ENCODE results near the gene TBCA. TPM values are rescaled to one million over a fixed set of nuclear protein-coding genes. Genes with fewer than 3 reads are reported as not detected.

The TBCA gene
- total RNA-seq, 1 donor from 2014 or later, result 208 TPM

- Mint-ChIP-seq H3K9me3 (peaks cover 15% of the 10 kb centered on the region), H3K4me3 (no peak overlapping the region), H3K36me3 (no peaks in the 10 kb centered on the region), H3K27me3 (peaks cover 41% of the 10 kb centered on the region), H3K4me1 (ENCODE audit: unreplicated experiment) (no peaks in the 10 kb centered on the region), H3K27ac (no peak overlapping the region)
- no peak for DNase-seq (ENCODE audit: extremely low spot score, unreplicated experiment)
- TF ChIP-seq CTCF (conservative IDR thresholded peaks at IDR 0.05), result no peak
Measured at GRCh38 chr5:77798456-77798855, 22.3 kb upstream of the TBCA start.

- H3K27ac Mint-ChIP-seq, result no peak overlapping the region
- peaks cover 11% of the 10 kb centered on the region for H3K9me3 Mint-ChIP-seq
- no peaks in the 10 kb centered on the region for H3K36me3 Mint-ChIP-seq
- DNase-seq (ENCODE audit: extremely low spot score, unreplicated experiment), result no peak
- peaks cover 39% of the 10 kb centered on the region for H3K27me3 Mint-ChIP-seq
- H3K4me1 Mint-ChIP-seq (ENCODE audit: unreplicated experiment), result no peaks in the 10 kb centered on the region
- no peak for TF ChIP-seq CTCF (conservative IDR thresholded peaks at IDR 0.05)
- H3K4me3 Mint-ChIP-seq, result no peak overlapping the region
Measured at GRCh38 chr5:77797136-77797535, 21.0 kb upstream of the TBCA start.

GRCh38 chr5:77795846-77796245 is 19.7 kb upstream of the TBCA start:
- H3K36me3 Mint-ChIP-seq, result no peaks in the 10 kb centered on the region
- no peak overlapping the region for H3K4me3 Mint-ChIP-seq
- TF ChIP-seq CTCF (conservative IDR thresholded peaks at IDR 0.05), result no peak
- H3K4me1 Mint-ChIP-seq (ENCODE audit: unreplicated experiment), result no peaks in the 10 kb centered on the region
- H3K27ac Mint-ChIP-seq, result no peak overlapping the region
- peaks cover 40% of the 10 kb centered on the region for H3K27me3 Mint-ChIP-seq
- peaks cover 7% of the 10 kb centered on the region for H3K9me3 Mint-ChIP-seq
- DNase-seq (ENCODE audit: extremely low spot score, unreplicated experiment), result no peak

- no peak for TF ChIP-seq CTCF (conservative IDR thresholded peaks at IDR 0.05)
- no peak overlapping the region for H3K4me3 Mint-ChIP-seq
- no peaks in the 10 kb centered on the region for H3K4me1 Mint-ChIP-seq (ENCODE audit: unreplicated experiment)
- H3K27me3 Mint-ChIP-seq, result peaks cover 38% of the 10 kb centered on the region
- H3K36me3 Mint-ChIP-seq, result no peaks in the 10 kb centered on the region
- peaks cover 6% of the 10 kb centered on the region for H3K9me3 Mint-ChIP-seq
- DNase-seq (ENCODE audit: extremely low spot score, unreplicated experiment), result no peak
- no peak overlapping the region for H3K27ac Mint-ChIP-seq
Measured at GRCh38 chr5:77795268-77795667, 19.1 kb upstream of the TBCA start.

GRCh38 chr5:77791926-77792325 is 15.8 kb upstream of the TBCA start:
- TF ChIP-seq CTCF (conservative IDR thresholded peaks at IDR 0.05), result no peak
- Mint-ChIP-seq H3K4me1 (ENCODE audit: unreplicated experiment) (no peaks in the 10 kb centered on the region), H3K9me3 (peaks cover 6% of the 10 kb centered on the region), H3K4me3 (no peak overlapping the region), H3K27me3 (peaks cover 13% of the 10 kb centered on the region), H3K36me3 (no peaks in the 10 kb centered on the region), H3K27ac (no peak overlapping the region)
- DNase-seq (ENCODE audit: extremely low spot score, unreplicated experiment), result no peak

- no peak for TF ChIP-seq CTCF (conservative IDR thresholded peaks at IDR 0.05)
- DNase-seq (ENCODE audit: extremely low spot score, unreplicated experiment), result no peak
- Mint-ChIP-seq H3K36me3 (no peaks in the 10 kb centered on the region), H3K4me1 (ENCODE audit: unreplicated experiment) (no peaks in the 10 kb centered on the region), H3K27ac (no peak overlapping the region), H3K27me3 (peaks cover 9% of the 10 kb centered on the region), H3K4me3 (no peak overlapping the region), H3K9me3 (peaks cover 6% of the 10 kb centered on the region)
Measured at GRCh38 chr5:77791356-77791755, 15.2 kb upstream of the TBCA start.
